Fibroblast of lung (primary cell): ENCODE data around the gene AFAP1. TPM values are rescaled to one million over a fixed set of nuclear protein-coding genes. Genes with fewer than 3 reads are reported as not detected.

Source experiments
- DNase-seq, 2 donors: peaks; one replicate each; pipeline versions ENCODE4 v3.0.0 to v3.0.0-alpha.2; 2010; ENCODE audit warnings: low read depth in 2 of 2
- H2AFZ ChIP-seq: 2 replicates; pipeline ENCODE4 v1.5.1; 2012; ENCODE audit warnings: low read length, control low read depth, inconsistent platforms
- H3K27ac ChIP-seq: 2 replicates; pipeline ENCODE4 v1.5.1; 2011; ENCODE audit warnings: low read length, control low read depth; ENCODE audit not compliant: insufficient read depth
- H3K27me3 ChIP-seq: 2 replicates; pipeline ENCODE4 v1.5.1; 2011; ENCODE audit warnings: mild to moderate bottlenecking, low read length; ENCODE audit not compliant: control insufficient read depth, insufficient read depth
- H3K36me3 ChIP-seq: 2 replicates; pipeline ENCODE4 v1.5.1; 2011; ENCODE audit warnings: low read length; ENCODE audit not compliant: control insufficient read depth, insufficient read depth
- H3K4me1 ChIP-seq: 2 replicates; pipeline ENCODE4 v1.5.1; 2011; ENCODE audit warnings: low read length; ENCODE audit not compliant: control insufficient read depth, insufficient read depth; ENCODE audit errors: extremely low read depth
- H3K4me2 ChIP-seq: 2 replicates; pipeline ENCODE4 v1.5.1; 2011; ENCODE audit warnings: low read length, control low read depth; ENCODE audit not compliant: insufficient read depth; ENCODE audit errors: extremely low read depth
- H3K4me3 ChIP-seq, 4 experiments: fragments of 200-600 bp in 1 of 4; sonication (generic) in 1 of 4; replicated peaks in 1 of 4; 2 replicates each; pipeline ENCODE4 v1.5.1; 2011 to 2016; ENCODE audit warnings: low read length in 4 of 4, low read depth in 3 of 4, mild to moderate bottlenecking in 3 of 4, control low read depth in 2 of 4, inconsistent platforms in 1 of 4, mixed read lengths in 1 of 4; ENCODE audit not compliant: insufficient read depth in 1 of 4; ENCODE audit errors: control extremely low read depth in 1 of 4
- H3K79me2 ChIP-seq: 2 replicates; pipeline ENCODE4 v1.5.1; 2012; ENCODE audit warnings: mild to moderate bottlenecking, low read length, inconsistent platforms; ENCODE audit not compliant: control insufficient read depth, insufficient read depth
- H3K9ac ChIP-seq: 2 replicates; pipeline ENCODE4 v1.5.1; 2011; ENCODE audit warnings: mild to moderate bottlenecking, low read length, control low read depth; ENCODE audit not compliant: insufficient read depth
- H3K9me3 ChIP-seq: 2 replicates; pipeline ENCODE4 v1.5.1; 2012; ENCODE audit warnings: low read depth, low read length; ENCODE audit not compliant: control insufficient read depth, insufficient read depth
- H4K20me1 ChIP-seq: 2 replicates; pipeline ENCODE4 v1.5.1; 2011; ENCODE audit warnings: low read length; ENCODE audit not compliant: control insufficient read depth, insufficient read depth; ENCODE audit errors: extremely low read depth
- CTCF ChIP-seq, 2 donors: IDR thresholded peaks in 1 of 2; conservative IDR thresholded peaks in 1 of 2; 1 replicate in 1 of 2; 2 replicates in 1 of 2; pipeline ENCODE4 v1.5.1; 2011 to 2012; ENCODE audit warnings: low read length in 2 of 2, control low read depth in 1 of 2, inconsistent platforms in 1 of 2, low read depth in 1 of 2, mild to moderate bottlenecking in 1 of 2
- EZH2 ChIP-seq: IDR thresholded peaks from 2 replicates; pipeline ENCODE4 v1.5.1; 2012; ENCODE audit warnings: low read length, control low read depth, mild to moderate bottlenecking; ENCODE audit errors: missing control alignments
- polyA plus RNA-seq, 2 donors: library from polyadenylated mRNA; depleted of rRNA in 1 of 2; stranded (reverse) in 1 of 2; unstranded in 1 of 2; fragments of >200 nt; gene quantifications; 2 replicates each; pipeline ENCODE4 v1.2.1, GENCODE V29; 2011 to 2012; ENCODE audit warnings: missing spikeins in 1 of 2
- total RNA-seq: library from RNA; depleted of rRNA; stranded (reverse); fragments of >200 nt; gene quantifications from 2 replicates; pipeline ENCODE4 v1.2.1, GENCODE V29; 2014

The AFAP1 gene
- total and polyA plus RNA-seq, 2 donors (not counting 1 experiment from before 2014, with no cell fraction given) = 21.8 to 30.1 TPM

GRCh38 chr4:7763106-7763505, 176.6 kb downstream of the AFAP1 start:
- Histone ChIP-seq H3K27me3 (no peaks in the 10 kb centered on the region), H2AFZ (no peak overlapping the region), H3K4me1 (no peaks in the 10 kb centered on the region), H4K20me1 (peaks cover 2% of the 10 kb centered on the region), H3K4me2 (no peak overlapping the region), H3K9me3 (no peaks in the 10 kb centered on the region), H3K4me3 (no peak overlapping the region), H3K9ac (no peak overlapping the region), H3K27ac (no peak overlapping the region), H3K79me2 (no peaks in the 10 kb centered on the region), H3K36me3 (peaks cover 20% of the 10 kb centered on the region)
- TF ChIP-seq EZH2 (no peak), CTCF (conservative IDR thresholded peaks at IDR 0.05 in 1 of 2, IDR thresholded peaks at IDR 0.05 in 1 of 2; ENCODE audit: low read depth in 1 of 2, low read length in 2 of 2) (no peak)
- no peak for DNase-seq

- H3K4me2 ChIP-seq = no peak overlapping the region
- peaks cover 18% of the 10 kb centered on the region for H3K36me3 ChIP-seq
- no peak overlapping the region for H2AFZ ChIP-seq
- no peaks in the 10 kb centered on the region for H3K79me2 ChIP-seq
- H4K20me1 ChIP-seq = peaks cover 2% of the 10 kb centered on the region
- no peaks in the 10 kb centered on the region for H3K4me1 ChIP-seq
- no peak overlapping the region for H3K4me3 ChIP-seq
- no peak overlapping the region for H3K9ac ChIP-seq
- H3K27me3 ChIP-seq = no peaks in the 10 kb centered on the region
- no peaks in the 10 kb centered on the region for H3K9me3 ChIP-seq
- DNase-seq = no peak
- no peak overlapping the region for H3K27ac ChIP-seq
- TF ChIP-seq EZH2 (no peak), CTCF (conservative IDR thresholded peaks at IDR 0.05 in 1 of 2, IDR thresholded peaks at IDR 0.05 in 1 of 2; ENCODE audit: low read depth in 1 of 2, low read length in 2 of 2) (no peak)
Observed at GRCh38 chr4:7762376-7763030, 177.2 kb downstream of the AFAP1 start.

GRCh38 chr4:7761720-7762119, 177.9 kb downstream of the AFAP1 start:
- peak; percentile 50 to 69 for DNase-seq
- Histone ChIP-seq H3K36me3 (peaks cover 16% of the 10 kb centered on the region), H3K9me3 (no peaks in the 10 kb centered on the region), H3K79me2 (no peaks in the 10 kb centered on the region), H3K4me1 (no peaks in the 10 kb centered on the region), H3K27ac (no peak overlapping the region), H2AFZ (no peak overlapping the region), H3K9ac (no peak overlapping the region), H4K20me1 (peaks cover 2% of the 10 kb centered on the region), H3K27me3 (no peaks in the 10 kb centered on the region), H3K4me2 (no peak overlapping the region), H3K4me3 (no peak overlapping the region)
- no peak for TF ChIP-seq EZH2
- peak; percentile 65 to 82 for TF ChIP-seq CTCF (conservative IDR thresholded peaks at IDR 0.05 in 1 of 2, IDR thresholded peaks at IDR 0.05 in 1 of 2; ENCODE audit: low read depth in 1 of 2, low read length in 2 of 2)
